SU-DHL-6 (cell line): Measurements from ENCODE around the gene EPHB1.

ENCODE experiments used
- CTCF ChIP-seq: fragments of 200-600 bp; sonication (generic); IDR thresholded peaks from one replicate; pipeline ENCODE4 v1.5.1; 2017; ENCODE audit warnings: antibody characterized with exemption, mild to moderate bottlenecking, low read length, moderate library complexity; ENCODE audit not compliant: insufficient read depth, poor library complexity, severe bottlenecking
- EZH2phosphoT487 ChIP-seq: fragments of 200-600 bp; sonication (generic), shearing (Covaris generic); conservative IDR thresholded peaks from 2 replicates; pipeline ENCODE4 v1.6.1; 2018; ENCODE audit warnings: mild to moderate bottlenecking, antibody characterized with exemption, low read length, moderate library complexity, mixed read lengths

- no peak for TF ChIP-seq CTCF
- no peak for TF ChIP-seq EZH2phosphoT487
Observed at GRCh38 chr3:135145581-135145980, 350.5 kb downstream of the EPHB1 start.
